ENCODE results near the gene ULK2. TPM values are rescaled to one million over a fixed set of nuclear protein-coding genes. Genes with fewer than 3 reads are reported as not detected.
"Not testable (repeated sequence)": the region's sequence is repeated elsewhere in the genome, so short reads cannot be mapped to it uniquely, and the experiment has no call there.

The ULK2 gene
- total RNA-seq, 2 experiments from 2014 or later, result 14.4 to 17.2 TPM

DNA sequence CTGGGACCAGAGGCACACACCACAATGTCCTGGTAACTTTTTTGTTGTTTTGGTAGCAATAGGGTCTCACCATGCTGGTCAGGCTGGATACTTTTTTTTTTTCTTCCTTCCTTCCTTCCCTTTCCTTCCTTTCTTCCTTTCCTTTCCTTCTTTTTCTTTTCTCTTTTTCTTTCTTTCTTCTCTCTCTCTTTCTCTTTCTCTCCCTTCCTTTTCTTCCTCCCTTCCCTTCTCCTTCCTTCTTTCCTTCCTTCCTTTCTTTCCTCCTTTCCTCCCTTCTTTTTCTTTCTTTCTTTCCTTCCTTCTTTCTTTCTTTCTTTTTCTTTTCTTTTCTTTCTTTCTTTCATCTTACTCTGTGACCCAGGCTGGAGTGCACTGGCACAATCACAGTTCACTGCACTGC, 18.4 kb upstream of the ULK2 start:
- CTCF ChIA-PET, result no interaction called here
- H3K27me3 Mint-ChIP-seq, result no peaks in the 10 kb centered on the region
- no peaks in the 10 kb centered on the region for H3K9me3 Mint-ChIP-seq
- DNase-seq, result no peak
- H3K27ac Mint-ChIP-seq, result no peak overlapping the region
- no peak overlapping the region for H3K4me3 Mint-ChIP-seq
- peaks cover 4% of the 10 kb centered on the region for H3K4me1 Mint-ChIP-seq
- H3K36me3 Mint-ChIP-seq (ENCODE audit: low read depth), result no peaks in the 10 kb centered on the region
- POLR2A ChIA-PET, result no interaction called here

DNA sequence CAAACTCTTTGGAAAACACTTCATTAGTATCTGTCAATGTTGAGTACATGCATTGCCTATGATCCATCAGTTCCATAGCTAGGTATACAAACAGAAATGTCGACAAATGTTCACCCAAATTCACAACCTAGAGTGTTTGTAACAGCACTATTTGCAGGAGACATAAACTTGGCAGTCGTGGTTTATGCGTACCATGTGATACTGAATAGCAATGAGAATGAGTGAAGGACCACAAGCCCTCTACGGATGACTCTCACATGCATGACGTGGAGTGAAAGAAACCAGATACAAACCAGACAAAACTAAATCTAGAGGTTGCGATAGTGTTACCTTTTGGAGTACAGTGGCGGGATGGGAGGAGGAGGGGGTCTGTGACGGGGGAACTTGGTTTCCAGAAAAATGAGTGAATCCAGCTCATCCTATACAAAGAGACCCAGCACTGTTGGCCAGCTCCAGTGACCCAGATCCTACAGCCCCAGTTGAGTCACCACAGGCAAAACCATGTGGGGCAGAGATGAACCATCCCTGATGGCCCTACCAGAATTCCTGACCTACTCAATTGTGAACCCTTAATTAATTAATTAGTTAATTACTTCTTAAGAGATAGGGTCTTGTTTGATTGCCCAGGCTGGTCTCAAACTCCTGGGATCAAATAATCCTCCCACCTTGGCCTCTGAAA, 15.9 kb upstream of the ULK2 start:
- no peak for DNase-seq
- ChIA-PET POLR2A (no interaction called here), CTCF (no interaction called here)
- H3K27ac Mint-ChIP-seq, result no peak overlapping the region
- no peaks in the 10 kb centered on the region for H3K36me3 Mint-ChIP-seq (ENCODE audit: low read depth)
- peaks cover 6% of the 10 kb centered on the region for H3K4me1 Mint-ChIP-seq
- peaks cover 2% of the 10 kb centered on the region for H3K27me3 Mint-ChIP-seq
- no peak overlapping the region for H3K4me3 Mint-ChIP-seq
- H3K9me3 Mint-ChIP-seq, result no peaks in the 10 kb centered on the region

DNA sequence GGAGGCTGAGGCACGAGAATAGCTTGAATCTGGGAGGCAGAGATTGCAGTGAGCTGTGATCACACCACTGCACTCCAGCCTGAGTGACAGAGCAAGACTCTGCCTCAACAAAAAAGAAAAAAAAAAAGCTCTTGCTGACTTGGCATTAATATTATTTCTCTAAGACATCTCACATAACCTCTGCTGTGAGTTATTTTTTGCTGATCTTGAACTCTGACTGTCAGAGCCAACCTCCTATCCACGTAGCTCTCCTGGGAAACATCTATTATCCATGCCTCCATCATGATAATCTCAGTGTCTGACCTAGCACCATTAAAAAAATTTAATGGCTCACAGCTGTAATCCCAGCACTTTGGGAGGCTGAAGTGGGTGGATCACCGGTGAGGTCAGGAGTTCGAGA, 12.7 kb upstream of the ULK2 start:
- no peaks in the 10 kb centered on the region for H3K36me3 Mint-ChIP-seq (ENCODE audit: low read depth)
- H3K27me3 Mint-ChIP-seq, result peaks cover 2% of the 10 kb centered on the region
- POLR2A ChIA-PET, result interaction anchor here (1.6 kb wide), 1 partner anchor 13 kb away, joined by 6 read pairs; the partner anchor contains the start of gene ULK2
- no peak overlapping the region for H3K4me3 Mint-ChIP-seq
- H3K9me3 Mint-ChIP-seq, result no peaks in the 10 kb centered on the region
- CTCF ChIA-PET, result interaction anchor here (0.7 to 1.0 kb wide), 2 partner anchors 12 to 19 kb away, joined by 3 read pairs; no protein-coding TSS in a partner anchor
- H3K4me1 Mint-ChIP-seq, result peaks cover 31% of the 10 kb centered on the region
- no peak overlapping the region for H3K27ac Mint-ChIP-seq
- no peak for DNase-seq

DNA sequence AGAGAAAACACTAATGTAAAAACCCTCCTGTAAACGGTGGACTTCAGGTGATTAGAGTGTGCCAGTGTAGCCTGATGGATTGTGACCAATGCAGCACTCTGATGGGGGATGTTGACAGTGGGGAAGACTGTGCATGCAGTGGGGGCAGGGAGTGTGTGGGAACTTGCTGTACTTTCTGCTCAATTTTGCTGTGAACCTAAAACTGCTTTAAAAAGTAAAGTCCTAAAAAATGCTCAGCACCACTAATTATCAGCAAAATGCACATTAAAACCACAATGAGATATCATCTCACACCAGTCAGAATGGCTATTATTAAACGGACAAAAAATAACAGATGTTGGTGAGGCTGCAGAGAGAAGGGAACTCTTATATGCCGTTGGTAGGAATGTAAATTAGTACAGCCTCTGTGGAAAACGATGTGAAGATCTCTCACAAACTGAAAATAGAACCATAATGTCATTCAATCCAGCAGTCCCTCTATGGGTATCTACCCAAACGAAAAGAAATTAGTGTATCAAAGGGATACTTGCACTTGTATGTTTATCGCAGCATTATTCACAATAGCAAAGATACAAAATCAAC, 9.7 kb upstream of the ULK2 start:
- no peaks in the 10 kb centered on the region for H3K36me3 Mint-ChIP-seq (ENCODE audit: low read depth)
- POLR2A ChIA-PET, result interaction anchor here (1.2 to 2.1 kb wide), 5 partner anchors 10 to 500 kb away, joined by 3 to 20 read pairs (median 7); partner anchors contain the start of genes AKAP10, MAPK7 and ULK2
- H3K4me3 Mint-ChIP-seq, result no peak overlapping the region
- CTCF ChIA-PET, result interaction anchor here (0.6 to 1.3 kb wide), 2 partner anchors 10 to 11 kb away, joined by 3 to 4 read pairs; partner anchors contain the start of gene ULK2
- H3K27ac Mint-ChIP-seq, result peak overlapping the region; percentile 80
- peaks cover 2% of the 10 kb centered on the region for H3K27me3 Mint-ChIP-seq
- H3K4me1 Mint-ChIP-seq, result peaks cover 32% of the 10 kb centered on the region
- no peak for DNase-seq
- no peaks in the 10 kb centered on the region for H3K9me3 Mint-ChIP-seq

DNA sequence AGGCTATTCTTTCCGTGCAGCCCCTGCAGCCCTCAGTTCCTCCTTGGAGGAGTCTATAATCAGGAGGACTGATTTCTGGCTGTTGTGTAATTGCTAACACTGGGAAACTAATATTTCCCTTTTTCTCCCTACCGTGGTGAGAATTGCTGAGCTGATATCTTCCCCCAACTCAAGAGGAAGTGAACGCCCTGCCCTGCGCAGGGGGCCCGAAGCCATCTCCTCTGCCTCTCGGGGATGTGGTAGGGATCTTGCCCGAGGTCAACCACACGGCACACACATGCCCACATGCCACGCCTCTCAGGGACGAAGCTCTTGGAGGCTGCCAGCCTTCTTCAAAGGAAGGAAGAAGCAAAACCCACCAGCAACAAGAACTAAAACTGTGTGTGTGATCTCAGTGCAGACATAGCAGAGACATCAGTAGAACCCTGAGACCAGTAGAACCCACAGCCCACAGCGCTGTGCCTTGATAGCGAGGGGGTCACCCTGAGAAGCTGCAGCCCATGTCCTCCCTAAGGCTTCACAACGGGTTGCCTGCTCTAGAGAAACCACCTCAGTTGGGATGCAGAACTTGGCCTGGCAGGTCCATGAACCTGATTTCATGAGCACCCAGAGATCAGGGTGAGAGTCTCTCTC, 8.9 kb upstream of the ULK2 start:
- POLR2A ChIA-PET, result interaction anchor here (1.1 to 2.1 kb wide), 7 partner anchors 9 to 499 kb away, joined by 3 to 20 read pairs (median 4); partner anchors contain the start of genes AKAP10, MAPK7 and ULK2
- DNase-seq, result peak; percentile 81
- H3K36me3 Mint-ChIP-seq (ENCODE audit: low read depth), result no peaks in the 10 kb centered on the region
- H3K27ac Mint-ChIP-seq, result peak overlapping the region; percentile 80
- peaks cover 2% of the 10 kb centered on the region for H3K27me3 Mint-ChIP-seq
- peaks cover 32% of the 10 kb centered on the region for H3K4me1 Mint-ChIP-seq
- no peaks in the 10 kb centered on the region for H3K9me3 Mint-ChIP-seq
- peak overlapping the region; percentile 18 for H3K4me3 Mint-ChIP-seq
- CTCF ChIA-PET, result interaction anchor here (0.6 to 1.3 kb wide), 2 partner anchors 9 to 10 kb away, joined by 3 to 4 read pairs; partner anchors contain the start of gene ULK2

DNA sequence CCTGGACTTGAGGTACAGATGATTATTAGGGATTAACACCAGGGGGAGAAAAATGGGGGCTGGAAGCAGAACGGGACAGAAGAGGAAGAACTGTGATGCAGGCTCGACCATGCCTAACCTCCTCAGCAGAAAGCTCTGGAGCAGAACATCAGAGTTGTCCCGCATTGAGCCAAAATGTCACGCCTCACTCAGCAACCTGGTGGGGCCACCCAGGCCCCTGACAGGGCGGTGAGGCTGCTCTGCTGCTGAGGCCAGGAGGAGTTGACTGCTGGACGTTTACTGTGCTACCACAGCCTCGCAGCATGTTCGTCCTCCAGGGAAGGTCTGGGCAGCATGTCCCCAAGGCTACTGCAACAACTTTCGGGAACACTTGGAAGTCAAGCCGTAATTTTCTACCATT, 6.5 kb upstream of the ULK2 start:
- CTCF ChIA-PET, result no interaction called here
- no peaks in the 10 kb centered on the region for H3K36me3 Mint-ChIP-seq (ENCODE audit: low read depth)
- peaks cover 32% of the 10 kb centered on the region for H3K4me1 Mint-ChIP-seq
- no peak overlapping the region for H3K4me3 Mint-ChIP-seq
- H3K27ac Mint-ChIP-seq, result no peak overlapping the region
- H3K9me3 Mint-ChIP-seq, result no peaks in the 10 kb centered on the region
- POLR2A ChIA-PET, result no interaction called here
- no peak for DNase-seq
- H3K27me3 Mint-ChIP-seq, result peaks cover under 1% of the 10 kb centered on the region

DNA sequence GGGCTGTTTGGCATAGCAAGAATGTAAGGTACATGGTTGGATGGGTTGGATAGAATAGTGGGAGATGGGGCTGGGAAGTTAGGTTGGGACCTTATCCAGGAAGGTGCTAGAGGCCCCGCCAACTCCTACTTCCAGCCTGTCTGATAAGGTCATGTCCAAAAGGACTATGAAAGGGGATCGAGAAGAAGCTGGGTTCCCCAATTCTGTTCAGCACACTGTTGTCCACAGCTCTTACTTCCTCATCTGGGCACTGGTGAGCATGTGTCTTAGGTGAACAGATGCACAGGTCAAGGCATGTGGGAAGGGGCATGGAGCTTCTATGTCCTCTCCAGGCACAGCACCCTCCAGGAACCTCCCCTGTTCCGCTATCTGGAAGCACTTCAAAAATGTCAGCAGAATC, 5.6 kb upstream of the ULK2 start:
- H3K36me3 Mint-ChIP-seq (ENCODE audit: low read depth), result no peaks in the 10 kb centered on the region
- no peak overlapping the region for H3K27ac Mint-ChIP-seq
- POLR2A ChIA-PET, result no interaction called here
- no peaks in the 10 kb centered on the region for H3K27me3 Mint-ChIP-seq
- no peak overlapping the region for H3K4me3 Mint-ChIP-seq
- CTCF ChIA-PET, result no interaction called here
- no peak for DNase-seq
- no peaks in the 10 kb centered on the region for H3K9me3 Mint-ChIP-seq
- H3K4me1 Mint-ChIP-seq, result peaks cover 32% of the 10 kb centered on the region

DNA sequence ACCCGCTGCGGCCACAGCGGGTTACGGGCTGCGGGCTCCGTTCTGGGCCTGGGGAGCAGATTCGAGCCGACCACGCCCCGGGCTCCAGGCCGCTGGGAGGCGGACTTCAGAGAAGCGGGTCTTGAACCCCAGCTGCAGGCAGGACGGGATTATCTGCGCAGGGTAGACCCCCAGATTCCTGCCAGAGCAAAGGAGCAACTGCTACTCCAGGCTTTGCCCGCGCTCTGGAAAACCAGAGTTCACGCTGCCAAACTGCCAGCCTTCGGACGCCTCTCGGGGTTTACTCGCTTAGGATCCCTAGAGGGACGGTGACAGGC, 301 bp upstream of the ULK2 start:
- Mint-ChIP-seq H3K27me3 (no peaks in the 10 kb centered on the region), H3K36me3 (ENCODE audit: low read depth) (peaks cover 9% of the 10 kb centered on the region), H3K4me3 (peak overlapping the region; percentile 51), H3K4me1 (peaks cover 17% of the 10 kb centered on the region), H3K9me3 (no peaks in the 10 kb centered on the region), H3K27ac (no peak overlapping the region)
- ChIA-PET POLR2A (interaction anchor here (0.8 to 3.0 kb wide), 12 partner anchors 8 to 490 kb away, joined by 3 to 25 read pairs (median 3); partner anchors contain the start of genes AKAP10 and MAPK7), CTCF (interaction anchor here (1.1 to 1.7 kb wide), 4 partner anchors 9 to 71 kb away, joined by 3 to 4 read pairs (median 3); no protein-coding TSS in a partner anchor)
- no peak for DNase-seq

DNA sequence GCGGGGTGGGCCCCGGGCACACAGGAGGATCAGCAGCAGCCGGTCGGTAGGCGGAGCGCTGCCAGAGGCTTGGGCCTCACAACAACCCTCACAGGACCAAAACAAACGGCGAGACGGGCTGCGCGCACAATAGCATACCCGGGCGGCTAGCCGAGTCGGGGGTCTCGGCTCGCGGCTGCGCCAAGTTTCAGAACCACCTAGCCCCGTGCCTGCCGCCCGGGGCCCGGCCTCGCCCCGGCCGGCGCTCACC, 732 bp downstream of the ULK2 start:
- DNase-seq, result peak; percentile 65
- Mint-ChIP-seq H3K4me3 (peak overlapping the region; percentile 81), H3K27ac (peak overlapping the region; percentile 65), H3K4me1 (peaks cover 17% of the 10 kb centered on the region), H3K36me3 (ENCODE audit: low read depth) (peaks cover 9% of the 10 kb centered on the region), H3K9me3 (no peaks in the 10 kb centered on the region), H3K27me3 (no peaks in the 10 kb centered on the region)
- ChIA-PET POLR2A (interaction anchor here (0.6 to 3.0 kb wide), 5 partner anchors 10 to 111 kb away, joined by 4 to 25 read pairs (median 6); partner anchors contain the start of gene AKAP10), CTCF (interaction anchor here (1.0 to 1.7 kb wide), 3 partner anchors 10 to 60 kb away, joined by 3 to 4 read pairs (median 4); no protein-coding TSS in a partner anchor)

DNA sequence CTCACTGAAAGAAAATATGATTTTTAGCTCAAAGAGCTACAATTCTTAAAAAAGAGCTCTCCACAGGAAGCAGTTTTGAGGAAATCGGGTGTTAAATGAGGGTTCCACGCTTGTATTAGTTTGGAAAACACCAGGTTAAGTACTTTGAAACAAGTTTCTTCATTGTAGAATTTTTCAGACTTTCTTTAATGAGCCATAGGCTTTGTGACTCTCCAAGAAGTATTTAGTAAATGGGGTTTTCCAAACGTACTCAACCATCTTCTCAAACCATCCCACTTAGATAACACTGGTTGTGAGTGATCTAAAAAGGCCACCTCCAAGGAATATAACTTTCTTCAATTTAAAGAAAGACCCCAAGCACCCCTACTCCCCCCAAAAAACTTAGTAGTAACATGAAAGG, 2.7 kb downstream of the ULK2 start:
- H3K9me3 Mint-ChIP-seq, result no peaks in the 10 kb centered on the region
- H3K27me3 Mint-ChIP-seq, result no peaks in the 10 kb centered on the region
- no peak overlapping the region for H3K4me3 Mint-ChIP-seq
- no peak overlapping the region for H3K27ac Mint-ChIP-seq
- no peak for DNase-seq
- POLR2A ChIA-PET, result interaction anchor here (1.8 kb wide), 1 partner anchor 11 kb away, joined by 8 read pairs; no protein-coding TSS in a partner anchor
- H3K36me3 Mint-ChIP-seq (ENCODE audit: low read depth), result peaks cover 9% of the 10 kb centered on the region
- H3K4me1 Mint-ChIP-seq, result peaks cover 17% of the 10 kb centered on the region
- CTCF ChIA-PET, result interaction anchor here (1.3 kb wide), 1 partner anchor 11 kb away, joined by 3 read pairs; no protein-coding TSS in a partner anchor

DNA sequence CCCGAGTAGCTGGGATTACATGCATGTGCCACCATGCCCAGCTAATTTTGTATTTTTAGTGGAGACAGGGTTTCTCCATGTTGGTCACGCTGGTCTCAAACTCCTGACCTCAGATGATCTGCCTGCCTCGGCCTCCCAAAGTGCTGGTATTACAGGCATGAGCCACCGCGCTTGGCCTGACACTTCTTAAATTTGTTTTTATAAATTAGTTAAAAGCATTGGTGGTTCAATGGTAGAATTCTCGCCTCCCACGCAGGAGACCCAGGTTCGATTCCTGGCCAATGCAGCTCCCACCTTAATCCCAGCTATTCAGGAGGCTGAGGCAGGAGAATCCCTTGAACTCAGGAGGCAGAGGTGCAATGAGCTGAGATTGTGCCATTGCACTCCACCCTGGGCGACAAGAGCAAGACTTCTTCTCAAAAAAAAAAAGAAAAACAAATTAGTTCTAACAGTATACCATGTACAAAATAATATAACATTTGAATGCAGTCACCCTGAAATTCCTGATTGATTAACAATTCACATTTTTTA, 7.0 kb downstream of the ULK2 start:
- H3K4me1 Mint-ChIP-seq, DNase-seq, H3K4me3 Mint-ChIP-seq, H3K9me3 Mint-ChIP-seq, H3K27ac Mint-ChIP-seq, H3K27me3 Mint-ChIP-seq, CTCF ChIA-PET: not testable (repeated sequence)
- POLR2A ChIA-PET, result interaction anchor here (1.0 kb wide), 1 partner anchor 16 kb away, joined by 3 read pairs; no protein-coding TSS in a partner anchor
- H3K36me3 Mint-ChIP-seq (ENCODE audit: low read depth), result peaks cover 11% of the 10 kb centered on the region

DNA sequence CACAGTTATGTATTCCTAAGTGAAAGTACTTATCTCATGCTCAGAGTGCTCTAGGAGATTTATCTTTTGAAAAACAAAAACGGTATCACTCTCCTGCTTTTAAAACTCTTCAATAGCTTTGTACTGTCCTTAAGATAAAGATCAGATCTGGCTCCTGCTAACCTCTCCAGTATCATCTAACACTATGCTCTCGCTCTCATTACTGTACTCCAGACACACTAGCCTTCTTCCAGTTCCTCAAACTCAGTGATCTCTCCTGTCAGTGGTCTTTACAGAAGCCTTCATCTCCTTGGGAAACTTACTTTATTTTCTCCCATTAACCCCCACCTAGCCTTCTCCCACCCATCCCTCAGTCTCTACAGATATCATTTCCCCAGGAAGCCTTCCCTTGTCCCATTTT, 10.1 kb downstream of the ULK2 start:
- Mint-ChIP-seq H3K9me3 (no peaks in the 10 kb centered on the region), H3K4me1 (no peaks in the 10 kb centered on the region), H3K36me3 (ENCODE audit: low read depth) (peaks cover 2% of the 10 kb centered on the region), H3K27me3 (no peaks in the 10 kb centered on the region), H3K4me3 (no peak overlapping the region), H3K27ac (no peak overlapping the region)
- POLR2A ChIA-PET, result interaction anchor here (0.9 kb wide), 1 partner anchor 10 kb away, joined by 3 read pairs; the partner anchor contains the start of gene ULK2
- no peak for DNase-seq
- CTCF ChIA-PET, result interaction anchor here (0.5 to 0.9 kb wide), 2 partner anchors 12 to 128 kb away, joined by 3 read pairs; no protein-coding TSS in a partner anchor

DNA sequence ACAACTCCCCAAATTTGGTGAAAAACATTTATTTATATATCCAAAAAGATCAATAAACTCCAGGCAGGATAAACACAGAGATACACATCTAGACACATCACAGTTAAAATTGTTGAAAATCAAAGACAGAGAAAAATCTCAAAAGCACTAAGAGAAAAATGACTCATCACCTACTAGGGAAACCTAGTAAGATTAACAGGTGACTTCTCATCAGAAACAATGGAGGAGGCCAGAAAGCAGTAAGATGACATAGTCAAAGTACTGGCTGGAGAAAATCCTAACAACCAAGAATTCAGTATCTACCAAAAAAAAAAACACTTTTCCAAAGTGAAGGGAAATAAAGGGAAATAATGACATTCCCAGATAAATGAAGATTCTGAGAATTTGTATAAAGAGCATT, 33.8 kb downstream of the ULK2 start:
- no peaks in the 10 kb centered on the region for H3K4me1 Mint-ChIP-seq
- H3K36me3 Mint-ChIP-seq (ENCODE audit: low read depth), result peaks cover 31% of the 10 kb centered on the region
- no peaks in the 10 kb centered on the region for H3K27me3 Mint-ChIP-seq
- CTCF ChIA-PET, result no interaction called here
- POLR2A ChIA-PET, result no interaction called here
- H3K9me3 Mint-ChIP-seq, result no peaks in the 10 kb centered on the region
- H3K27ac Mint-ChIP-seq, result no peak overlapping the region
- H3K4me3 Mint-ChIP-seq, result no peak overlapping the region
- no peak for DNase-seq

Data from activated CD4-positive, alpha-beta memory T cell treated with anti-CD3 and anti-CD28 coated beads, Interleukin-2, amount 10 ng/mL, durations not matched to agents 7 days and 5 days (primary cell).